Mesendoderm (in vitro differentiated cells): ENCODE measurements around the gene PTPRF.

Experiments used
- DNase-seq: peaks from one replicate; pipeline ENCODE4 v3.0.0; 2013
- H2AK5ac ChIP-seq: 2 replicates; pipeline ENCODE4 v1.6.1; 2013; ENCODE audit warnings: low read length, inconsistent platforms
- H2BK120ac ChIP-seq: 2 replicates; pipeline ENCODE4 v1.6.1; 2013; ENCODE audit warnings: low read depth, mild to moderate bottlenecking, low read length, moderate library complexity, mixed read lengths
- H2BK15ac ChIP-seq: replicated peaks from 2 replicates; pipeline ENCODE4 v1.6.1; 2013; ENCODE audit warnings: low read depth, mild to moderate bottlenecking, moderate library complexity
- H2BK5ac ChIP-seq: 2 replicates; pipeline ENCODE4 v1.6.1; 2013; ENCODE audit warnings: low read length, inconsistent platforms
- H3K18ac ChIP-seq: 2 replicates; pipeline ENCODE4 v1.6.1; 2013; ENCODE audit warnings: mild to moderate bottlenecking, low read length, mixed read lengths
- H3K23ac ChIP-seq: one replicate; pipeline ENCODE4 v1.6.1; 2013; ENCODE audit warnings: low read length
- H3K27ac ChIP-seq: 2 replicates; pipeline ENCODE4 v1.5.1; 2013; ENCODE audit warnings: low read depth, mild to moderate bottlenecking, inconsistent platforms, low read length, moderate library complexity
- H3K27me3 ChIP-seq: 2 replicates; pipeline ENCODE4 v1.6.1; 2013; ENCODE audit warnings: low read length, control low read depth, mild to moderate bottlenecking, inconsistent platforms; ENCODE audit not compliant: insufficient read depth, poor library complexity
- H3K36me3 ChIP-seq: 2 replicates; pipeline ENCODE4 v1.6.1; 2013; ENCODE audit warnings: low read length, inconsistent platforms; ENCODE audit not compliant: control insufficient read depth, insufficient read depth
- H3K4ac ChIP-seq: one replicate; pipeline ENCODE4 v1.6.1; 2013; ENCODE audit warnings: low read depth, mild to moderate bottlenecking, low read length, moderate library complexity
- H3K4me1 ChIP-seq: 2 replicates; pipeline ENCODE4 v1.6.1; 2013; ENCODE audit warnings: low read depth, low read length, inconsistent platforms; ENCODE audit not compliant: control insufficient read depth
- H3K4me2 ChIP-seq: 2 replicates; pipeline ENCODE4 v1.6.1; 2013; ENCODE audit warnings: low read length
- H3K4me3 ChIP-seq: 2 replicates; pipeline ENCODE4 v1.5.1; 2013; ENCODE audit warnings: mild to moderate bottlenecking, low read length
- H3K56ac ChIP-seq: one replicate; pipeline ENCODE4 v1.6.1; 2013; ENCODE audit warnings: low read length
- H3K79me1 ChIP-seq: 2 replicates; pipeline ENCODE4 v1.6.1; 2013; ENCODE audit warnings: low read length, inconsistent platforms
- H3K79me2 ChIP-seq: 2 replicates; pipeline ENCODE4 v1.6.1; 2013; ENCODE audit warnings: mild to moderate bottlenecking, low read length; ENCODE audit not compliant: control insufficient read depth, insufficient read depth
- H3K9ac ChIP-seq: 2 replicates; pipeline ENCODE4 v1.6.1; 2013; ENCODE audit warnings: low read length, inconsistent platforms
- H4K5ac ChIP-seq: one replicate; pipeline ENCODE4 v1.6.1; 2013; ENCODE audit warnings: low read length
- H4K8ac ChIP-seq: one replicate; pipeline ENCODE4 v1.6.1; 2013; ENCODE audit warnings: low read depth, mild to moderate bottlenecking, control low read depth, low read length, moderate library complexity
- WGBS: extraction: QIAGEN DNeasy Blood & Tissue Kit; methylation state at CpG from one replicate; pipeline ENCODE4 v1.1.7; 2013; ENCODE audit warnings: low lambda C conversion rate, missing lambda C conversion rate; ENCODE audit not compliant: insufficient coverage; ENCODE audit errors: extremely low coverage; 5-methylcytosine and 5-hydroxymethylcytosine counted together

Gene PTPRF

DNA sequence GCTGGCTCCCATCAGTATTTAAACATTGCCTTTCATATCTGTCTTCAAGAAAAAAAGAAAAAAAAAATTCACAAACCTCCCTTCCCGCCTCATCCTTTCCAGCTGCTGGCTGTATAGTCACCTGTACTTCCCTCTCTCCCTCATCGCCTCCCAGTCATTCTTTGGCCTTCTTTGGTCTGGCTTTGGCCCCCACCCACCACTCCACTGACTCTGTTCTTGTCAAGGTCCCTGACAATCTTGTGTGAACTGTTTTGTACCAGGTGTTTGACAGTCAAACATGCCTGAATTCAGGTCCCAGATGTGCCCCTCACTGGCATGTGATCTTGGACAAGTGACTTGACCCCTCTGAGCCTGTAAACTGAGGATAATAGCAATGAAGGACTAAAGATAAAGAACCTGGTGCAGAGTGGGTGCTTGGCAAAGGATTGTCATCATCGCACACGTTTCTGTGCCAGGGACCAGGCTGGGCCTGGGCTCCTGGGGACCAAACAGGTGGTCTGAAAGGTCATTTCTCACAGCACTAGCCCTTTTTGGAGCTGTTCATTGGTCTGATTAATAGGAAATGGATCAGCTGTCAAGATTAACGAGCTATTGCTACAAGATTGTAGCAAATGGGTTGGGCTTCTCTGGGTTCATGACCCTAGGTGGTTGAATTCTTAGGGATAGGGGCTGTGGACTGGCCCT, 21.5 kb downstream of the PTPRF start:
- H3K79me1 ChIP-seq: peaks cover 19% of the 10 kb centered on the region
- no peaks in the 10 kb centered on the region for H3K27me3 ChIP-seq
- no peak overlapping the region for H2BK15ac ChIP-seq
- no peak overlapping the region for H3K27ac ChIP-seq
- no peak overlapping the region for H2BK5ac ChIP-seq
- no peak overlapping the region for H3K56ac ChIP-seq
- H3K4ac ChIP-seq: no peak overlapping the region
- no peak overlapping the region for H3K4me2 ChIP-seq
- H3K23ac ChIP-seq: no peak overlapping the region
- peaks cover 6% of the 10 kb centered on the region for H3K4me1 ChIP-seq
- peaks cover 2% of the 10 kb centered on the region for H3K36me3 ChIP-seq
- H4K8ac ChIP-seq: no peak overlapping the region
- no CpG with 5 or more reads among the region's 5 CpGs for WGBS
- no peak overlapping the region for H2BK120ac ChIP-seq
- H3K4me3 ChIP-seq: no peak overlapping the region
- peaks cover 25% of the 10 kb centered on the region for H3K79me2 ChIP-seq
- H3K9ac ChIP-seq: no peak overlapping the region
- DNase-seq: no peak
- no peak overlapping the region for H3K18ac ChIP-seq
- no peak overlapping the region for H2AK5ac ChIP-seq
- H4K5ac ChIP-seq: no peak overlapping the region

GRCh38 chr1:43552813-43553212, 22.1 kb downstream of the PTPRF start:
- H4K5ac ChIP-seq: no peak overlapping the region
- H2BK15ac ChIP-seq: no peak overlapping the region
- DNase-seq: no peak
- no peak overlapping the region for H2AK5ac ChIP-seq
- no CpG with 5 or more reads among the region's 6 CpGs for WGBS
- peaks cover 2% of the 10 kb centered on the region for H3K36me3 ChIP-seq
- H2BK120ac ChIP-seq: no peak overlapping the region
- no peak overlapping the region for H2BK5ac ChIP-seq
- no peak overlapping the region for H3K4me2 ChIP-seq
- no peak overlapping the region for H3K56ac ChIP-seq
- H3K4ac ChIP-seq: no peak overlapping the region
- no peaks in the 10 kb centered on the region for H3K27me3 ChIP-seq
- H3K4me3 ChIP-seq: no peak overlapping the region
- no peak overlapping the region for H4K8ac ChIP-seq
- no peak overlapping the region for H3K18ac ChIP-seq
- no peak overlapping the region for H3K27ac ChIP-seq
- H3K23ac ChIP-seq: no peak overlapping the region
- H3K79me1 ChIP-seq: peaks cover 17% of the 10 kb centered on the region
- H3K9ac ChIP-seq: no peak overlapping the region
- H3K4me1 ChIP-seq: peaks cover 6% of the 10 kb centered on the region
- peaks cover 20% of the 10 kb centered on the region for H3K79me2 ChIP-seq

DNA sequence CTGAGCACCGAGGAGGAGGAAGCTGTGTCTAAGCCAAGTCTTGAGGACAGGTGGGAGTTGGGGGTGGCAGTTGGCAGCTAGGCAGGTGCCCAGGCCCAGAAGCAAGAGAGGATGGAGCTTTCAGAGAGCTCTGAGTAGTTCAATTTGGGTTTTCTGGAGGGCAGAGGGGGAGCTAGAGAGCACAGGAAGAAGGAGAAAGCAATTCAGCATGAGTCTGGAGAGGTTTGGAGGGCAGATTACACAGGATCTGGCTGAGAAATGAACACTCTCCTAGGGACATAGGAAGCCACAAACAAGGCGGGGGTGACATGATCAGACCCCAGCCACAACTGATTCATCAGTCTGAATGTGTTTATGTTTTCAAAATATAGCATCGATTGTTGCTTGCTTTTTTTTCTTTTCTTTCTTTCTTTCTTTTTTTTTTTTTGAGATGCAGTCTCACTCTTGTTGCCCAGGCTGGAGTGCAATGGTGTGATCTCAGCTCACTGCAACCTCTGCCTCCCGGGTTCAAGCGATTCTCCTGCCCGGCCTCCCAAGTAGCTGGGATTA, 23.8 kb downstream of the PTPRF start:
- H4K8ac ChIP-seq: no peak overlapping the region
- peaks cover 16% of the 10 kb centered on the region for H3K4me1 ChIP-seq
- H3K23ac ChIP-seq: no peak overlapping the region
- no peak overlapping the region for H3K9ac ChIP-seq
- H3K56ac ChIP-seq: no peak overlapping the region
- H2BK15ac ChIP-seq: no peak overlapping the region
- H3K4me2 ChIP-seq: no peak overlapping the region
- no peak overlapping the region for H3K27ac ChIP-seq
- peaks cover 19% of the 10 kb centered on the region for H3K79me2 ChIP-seq
- H3K27me3 ChIP-seq: no peaks in the 10 kb centered on the region
- peaks cover 21% of the 10 kb centered on the region for H3K79me1 ChIP-seq
- H4K5ac ChIP-seq: no peak overlapping the region
- no peak overlapping the region for H3K4ac ChIP-seq
- H2BK5ac ChIP-seq: no peak overlapping the region
- H2BK120ac ChIP-seq: no peak overlapping the region
- no peak overlapping the region for H3K18ac ChIP-seq
- no peak overlapping the region for H2AK5ac ChIP-seq
- WGBS: no CpG with 5 or more reads among the region's 6 CpGs
- no peak overlapping the region for H3K4me3 ChIP-seq
- peak; percentile 81 for DNase-seq
- H3K36me3 ChIP-seq: peaks cover 2% of the 10 kb centered on the region

- H2BK5ac ChIP-seq: no peak overlapping the region
- no peak overlapping the region for H3K4ac ChIP-seq
- no peaks in the 10 kb centered on the region for H3K27me3 ChIP-seq
- H2AK5ac ChIP-seq: no peak overlapping the region
- no peak overlapping the region for H4K8ac ChIP-seq
- no peak overlapping the region for H3K4me2 ChIP-seq
- no peak overlapping the region for H3K56ac ChIP-seq
- H3K23ac ChIP-seq: no peak overlapping the region
- no peak overlapping the region for H3K9ac ChIP-seq
- H3K4me3 ChIP-seq: no peak overlapping the region
- peaks cover 26% of the 10 kb centered on the region for H3K79me1 ChIP-seq
- no peak for DNase-seq
- H2BK120ac ChIP-seq: no peak overlapping the region
- H3K36me3 ChIP-seq: peaks cover 4% of the 10 kb centered on the region
- H3K27ac ChIP-seq: no peak overlapping the region
- WGBS: no CpG with 5 or more reads among the region's 6 CpGs
- H2BK15ac ChIP-seq: no peak overlapping the region
- H3K4me1 ChIP-seq: peaks cover 12% of the 10 kb centered on the region
- H4K5ac ChIP-seq: no peak overlapping the region
- H3K18ac ChIP-seq: no peak overlapping the region
- H3K79me2 ChIP-seq: peaks cover 18% of the 10 kb centered on the region
Observed at GRCh38 chr1:43556782-43557181, 26.1 kb downstream of the PTPRF start.

- WGBS: no CpG with 5 or more reads among the region's 9 CpGs
- Histone ChIP-seq H2BK5ac (no peak overlapping the region), H3K56ac (peak overlapping the region; percentile 83), H3K36me3 (peaks cover 4% of the 10 kb centered on the region), H3K18ac (peak overlapping the region; percentile 25), H2BK15ac (no peak overlapping the region), H3K79me2 (peaks cover 15% of the 10 kb centered on the region), H3K27me3 (no peaks in the 10 kb centered on the region), H4K8ac (no peak overlapping the region), H3K4ac (no peak overlapping the region), H3K23ac (no peak overlapping the region), H3K4me3 (no peak overlapping the region), H4K5ac (no peak overlapping the region), H3K4me1 (peaks cover 9% of the 10 kb centered on the region), H3K4me2 (no peak overlapping the region), H3K27ac (peak overlapping the region; percentile 74), H3K9ac (peak overlapping the region; percentile 63), H3K79me1 (peaks cover 23% of the 10 kb centered on the region), H2AK5ac (no peak overlapping the region), H2BK120ac (no peak overlapping the region)
- DNase-seq: peak; percentile 59
Observed at GRCh38 chr1:43557744-43558245, 27.1 kb downstream of the PTPRF start.
